SK-N-SH treated with all-trans-retinoic acid at 6 μM for 48 hours (cell line): ENCODE measurements around the gene MEAF6.

Experiments
- ATAC-seq: fragments of 200-7000 bp; cut with Tn5 transposase; 3 replicates; pipeline ENCODE4 v1.9.1; 2020; ENCODE audit warnings: mild to moderate bottlenecking, moderate library complexity
- CREB5 ChIP-seq: fragments of 250-450 bp; sonication (Bioruptor Pico); IDR thresholded peaks from 2 replicates; pipeline ENCODE4 v1.5.1; 2020; ENCODE audit warnings: low read depth, mild to moderate bottlenecking, moderate library complexity
- CSDC2 ChIP-seq: fragments of 250-450 bp; sonication (Bioruptor Pico); IDR thresholded peaks from 2 replicates; pipeline ENCODE4 v1.5.0; 2020; ENCODE audit warnings: mild to moderate bottlenecking, moderate library complexity
- CSRNP3 ChIP-seq: fragments of 250-450 bp; sonication (Bioruptor Pico); IDR thresholded peaks from 2 replicates; pipeline ENCODE4 v1.5.1; 2021; ENCODE audit warnings: mild to moderate bottlenecking, moderate library complexity
- ESRRG ChIP-seq: fragments of 250-450 bp; sonication (Bioruptor Pico); IDR thresholded peaks from 2 replicates; pipeline ENCODE4 v1.6.1; 2021; ENCODE audit warnings: mild to moderate bottlenecking
- PATZ1 ChIP-seq: fragments of 250-450 bp; sonication (Bioruptor Pico); IDR thresholded peaks from 2 replicates; pipeline ENCODE4 v1.8.0; 2020; ENCODE audit warnings: mild to moderate bottlenecking, moderate library complexity, borderline replicate concordance
- POU6F1 ChIP-seq: fragments of 250-450 bp; sonication (Bioruptor Pico); IDR thresholded peaks from 2 replicates; pipeline ENCODE4 v1.8.0; 2021; ENCODE audit warnings: low read depth, mild to moderate bottlenecking, moderate library complexity, borderline replicate concordance
- PPARA ChIP-seq: fragments of 250-450 bp; sonication (Bioruptor Pico); IDR thresholded peaks from 2 replicates; pipeline ENCODE4 v1.5.0; 2020; ENCODE audit warnings: mild to moderate bottlenecking, borderline replicate concordance
- RARB ChIP-seq: fragments of 250-450 bp; sonication (Bioruptor Pico); IDR thresholded peaks from 2 replicates; pipeline ENCODE4 v1.8.0; 2021; ENCODE audit warnings: mild to moderate bottlenecking, moderate library complexity
- SNAI2 ChIP-seq: fragments of 250-450 bp; sonication (Bioruptor Pico); IDR thresholded peaks from 2 replicates; pipeline ENCODE4 v1.5.0; 2020; ENCODE audit warnings: mild to moderate bottlenecking, moderate library complexity
- TOX ChIP-seq: fragments of 250-450 bp; sonication (Bioruptor Pico); IDR thresholded peaks from 2 replicates; pipeline ENCODE4 v1.8.0; 2021; ENCODE audit warnings: mild to moderate bottlenecking, moderate library complexity, borderline replicate concordance
- TSHZ2 ChIP-seq: fragments of 250-450 bp; sonication (Bioruptor Pico); IDR thresholded peaks from 2 replicates; pipeline ENCODE4 v1.5.0; 2020; ENCODE audit warnings: mild to moderate bottlenecking, moderate library complexity
- ZFP3 ChIP-seq: fragments of 250-450 bp; sonication (Bioruptor Pico); IDR thresholded peaks from 2 replicates; pipeline ENCODE4 v1.5.0; 2020; ENCODE audit warnings: mild to moderate bottlenecking, moderate library complexity
- ZNF565 ChIP-seq: fragments of 450-650 bp; formaldehyde crosslinking; conservative IDR thresholded peaks from 2 replicates; pipeline ENCODE4 v1.5.0; 2020; ENCODE audit warnings: low read depth, mild to moderate bottlenecking, moderate library complexity
- ZNF8 ChIP-seq: fragments of 450-650 bp; formaldehyde crosslinking; IDR thresholded peaks from 2 replicates; pipeline ENCODE4 v1.5.0; 2020; ENCODE audit warnings: mild to moderate bottlenecking, moderate library complexity

The MEAF6 gene

GRCh38 chr1:37485902-37486679, 28.5 kb downstream of the MEAF6 start:
- TF ChIP-seq TSHZ2 (no peak), POU6F1 (CRISPR knock-in tag) (no peak), ZNF565 (CRISPR knock-in tag) (no peak)
- TF ChIP-seq, all 23 proteins: peak for 0
- 0 out of 3 replicates have a peak, but pooled peaks have one; percentile 2 for ATAC-seq

- ATAC-seq, result no peak
- TF ChIP-seq TOX (CRISPR knock-in tag), result no peak
- no peak for TF ChIP-seq CSDC2
- no peak for TF ChIP-seq PPARA
- no peak for TF ChIP-seq TSHZ2
- TF ChIP-seq CREB5 (CRISPR knock-in tag), result no peak
- TF ChIP-seq ZFP3 (CRISPR knock-in tag), result no peak
Measured at GRCh38 chr1:37484325-37485051, 30.1 kb downstream of the MEAF6 start.

GRCh38 chr1:37483785-37484184, 30.8 kb downstream of the MEAF6 start:
- TF ChIP-seq ZNF8 (CRISPR knock-in tag) (no peak), PATZ1 (CRISPR knock-in tag) (no peak), ESRRG (CRISPR knock-in tag) (no peak), SNAI2 (CRISPR knock-in tag) (no peak), CSRNP3 (CRISPR knock-in tag) (no peak), RARB (CRISPR knock-in tag) (no peak)
- no peak for ATAC-seq
